Esophagus (tissue), 2 donors: ENCODE data around the gene IFIT5. TPM values are rescaled to one million over a fixed set of nuclear protein-coding genes. Genes with fewer than 3 reads are reported as not detected.
"Not testable (repeated sequence)": the region's sequence is repeated elsewhere in the genome, so short reads cannot be mapped to it uniquely, and the experiment has no call there.

ENCODE experiments used
- H3K27ac ChIP-seq, 2 donors: one replicate each; pipeline ENCODE4 v1.5.1; 2013; ENCODE audit warnings: low read depth in 2 of 2, mild to moderate bottlenecking in 2 of 2, inconsistent platforms in 1 of 2, low read length in 1 of 2, moderate library complexity in 1 of 2
- H3K27me3 ChIP-seq, 2 donors: one replicate each; pipeline ENCODE4 v1.6.1; 2013; ENCODE audit warnings: low read length in 2 of 2, control low read depth in 1 of 2, mild to moderate bottlenecking in 1 of 2; ENCODE audit not compliant: insufficient read depth in 2 of 2, control insufficient read depth in 1 of 2
- H3K36me3 ChIP-seq, 2 donors: one replicate each; pipeline ENCODE4 v1.6.1; 2013; ENCODE audit warnings: low read length in 1 of 2; ENCODE audit not compliant: control insufficient read depth in 2 of 2, insufficient read depth in 2 of 2
- H3K4me1 ChIP-seq, 2 donors: one replicate each; pipeline ENCODE4 v1.6.1; 2013; ENCODE audit warnings: low read length in 1 of 2; ENCODE audit not compliant: control insufficient read depth in 2 of 2, insufficient read depth in 2 of 2
- H3K4me3 ChIP-seq, 2 donors: one replicate each; pipeline ENCODE4 v1.5.1; 2013; ENCODE audit warnings: low read length in 2 of 2, mild to moderate bottlenecking in 2 of 2, low read depth in 1 of 2, moderate library complexity in 1 of 2
- H3K9me3 ChIP-seq, 2 donors: one replicate each; pipeline ENCODE4 v1.6.1; 2013; ENCODE audit warnings: mild to moderate bottlenecking in 2 of 2, low read depth in 1 of 2, low read length in 1 of 2, moderate library complexity in 1 of 2; ENCODE audit not compliant: control insufficient read depth in 2 of 2, insufficient read depth in 1 of 2
- WGBS, 2 donors: extraction: QIAGEN DNeasy Blood & Tissue Kit; methylation state at CpG; one replicate each; pipeline ENCODE4 v1.1.7; 2013; 5-methylcytosine and 5-hydroxymethylcytosine counted together
- polyA plus RNA-seq, 2 donors: library from polyadenylated mRNA; stranded (reverse); fragments of 200-250 nt; gene quantifications; one replicate each; pipeline ENCODE4 v1.2.3, GENCODE V29; 2013
- donor health status: healthy with polysubstance abuse.
- donor health status: Bipolar disorder and iron deficiency.

IFIT5 gene
- polyA plus RNA-seq, 2 donors, result 3.4 to 4.8 TPM

DNA sequence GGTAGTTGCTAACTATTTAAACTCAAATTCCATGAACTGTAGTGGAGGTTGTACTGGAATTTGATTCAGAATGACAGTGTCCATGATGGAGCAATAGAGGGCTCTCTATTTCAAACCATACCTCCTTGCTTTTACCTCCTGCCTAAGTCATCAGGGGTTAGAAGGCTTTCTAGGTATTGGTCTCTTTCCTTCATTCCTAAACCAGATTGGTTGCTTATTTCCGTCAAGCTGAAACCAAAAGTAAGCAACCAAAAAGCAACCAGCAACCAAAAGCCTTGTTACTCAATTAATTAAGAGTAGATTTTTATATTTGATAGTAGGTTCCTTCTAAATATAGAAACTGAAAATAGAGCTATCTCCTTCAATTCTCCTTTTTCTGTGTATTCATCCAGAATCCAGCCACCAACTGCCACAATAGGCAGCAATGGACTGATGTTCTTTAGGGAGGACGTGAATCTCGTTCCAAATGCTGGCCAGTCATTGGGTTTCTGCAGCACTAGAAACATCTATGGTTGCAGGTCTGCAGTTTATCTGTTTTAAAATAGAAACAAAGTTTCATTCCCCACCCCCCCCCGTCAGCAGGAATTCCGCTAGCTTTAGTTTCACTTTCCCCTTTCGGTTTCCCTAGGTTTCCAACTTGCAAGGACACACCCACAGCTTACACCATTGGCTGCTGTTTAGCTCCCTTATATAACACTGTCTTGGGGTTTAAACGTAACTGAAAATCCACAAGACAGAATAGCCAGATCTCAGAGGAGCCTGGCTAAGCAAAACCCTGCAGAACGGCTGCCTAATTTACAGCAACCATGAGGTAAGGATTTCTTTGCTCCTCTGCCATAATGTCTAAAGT, 22.2 kb upstream of the IFIT5 start, which contains the start of gene IFIT1:
Gene IFIT1, plus strand, starts transcription at position 717 of the 850 bp plus-strand sequence. Its CDS starts 90 bp downstream, at position 807.
- Histone ChIP-seq H3K36me3 (no peaks in the 10 kb centered on the region), H3K4me1 (no peaks in the 10 kb centered on the region), H3K9me3 (no peaks in the 10 kb centered on the region), H3K27ac (peak within 1 kb of the TSS; percentile 81 to 86), H3K4me3 (peak within 1 kb of the TSS; percentile 56 to 79), H3K27me3 (no peaks in the 10 kb centered on the region)
- 1% methylated on average over 8 of the region's 8 CpGs for WGBS, 2 donors

DNA sequence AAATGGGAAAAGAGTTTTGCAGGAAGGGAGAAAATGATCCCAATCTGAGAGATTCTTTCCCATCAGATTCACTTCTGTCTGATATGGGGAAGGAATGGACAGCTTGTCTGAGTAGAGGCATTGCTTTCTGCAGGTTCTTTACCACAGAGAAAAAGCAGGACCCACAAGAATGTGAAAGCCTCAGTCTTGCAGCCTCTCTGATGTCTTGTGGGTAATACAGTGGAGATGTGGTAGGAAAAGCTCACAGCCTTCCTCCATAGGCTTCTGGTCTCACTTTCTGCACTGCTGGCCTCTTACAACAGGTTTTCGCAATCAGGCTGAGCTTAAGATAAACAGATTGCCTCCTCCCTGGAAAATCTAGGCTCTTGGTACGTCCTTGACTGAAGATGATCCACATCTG, 21.4 kb upstream of the IFIT5 start:
- Histone ChIP-seq H3K4me1 (no peaks in the 10 kb centered on the region), H3K27ac (peak overlapping the region; percentile 47 to 58), H3K36me3 (no peaks in the 10 kb centered on the region), H3K9me3 (no peaks in the 10 kb centered on the region), H3K27me3 (no peaks in the 10 kb centered on the region), H3K4me3 (peak overlapping the region in 1 of 2 donors; percentile 79)
- WGBS, 2 donors, result 10 to 25% methylated on average over 2 of the region's 2 CpGs

DNA sequence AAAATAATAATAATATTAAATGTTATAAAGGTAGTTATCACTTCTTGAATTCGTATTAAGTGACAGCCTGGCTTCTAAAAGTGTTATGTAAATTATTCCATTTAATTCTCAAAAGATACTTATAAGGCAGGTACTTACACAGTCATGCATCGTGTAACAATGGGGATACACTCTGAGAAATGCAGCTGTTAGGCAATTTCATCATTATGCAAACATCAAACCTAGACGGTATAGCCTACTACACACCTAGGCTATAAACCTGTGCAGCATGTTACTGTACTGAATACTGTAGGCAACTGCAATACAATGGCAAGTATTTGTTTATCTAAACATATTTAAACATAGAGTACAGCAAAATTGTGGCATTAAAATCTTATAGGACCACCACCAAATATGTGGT, 20.5 kb upstream of the IFIT5 start:
- WGBS, 2 donors, result 26 to 32% methylated on average over 3 of the region's 3 CpGs
- H3K27me3 ChIP-seq, result no peaks in the 10 kb centered on the region
- H3K27ac ChIP-seq, result no peak overlapping the region
- no peaks in the 10 kb centered on the region for H3K9me3 ChIP-seq
- no peaks in the 10 kb centered on the region for H3K36me3 ChIP-seq
- no peaks in the 10 kb centered on the region for H3K4me1 ChIP-seq
- no peak overlapping the region for H3K4me3 ChIP-seq

GRCh38 chr10:89395141-89395540, 19.2 kb upstream of the IFIT5 start:
- Histone ChIP-seq H3K27ac (no peak overlapping the region), H3K36me3 (no peaks in the 10 kb centered on the region), H3K27me3 (no peaks in the 10 kb centered on the region), H3K4me1 (no peaks in the 10 kb centered on the region), H3K4me3 (no peak overlapping the region), H3K9me3 (no peaks in the 10 kb centered on the region)
- 93 to 96% methylated on average over 2 of the region's 2 CpGs for WGBS, 2 donors

GRCh38 chr10:89398003-89398749, 16.2 kb upstream of the IFIT5 start:
- Histone ChIP-seq H3K27ac (no peak overlapping the region), H3K4me1 (no peaks in the 10 kb centered on the region), H3K36me3 (no peaks in the 10 kb centered on the region), H3K27me3 (no peaks in the 10 kb centered on the region), H3K9me3 (no peaks in the 10 kb centered on the region), H3K4me3 (no peak overlapping the region)
- 75 to 76% methylated on average over 5 of the region's 5 CpGs for WGBS, 2 donors

GRCh38 chr10:89399956-89400355, 14.4 kb upstream of the IFIT5 start:
- Histone ChIP-seq H3K4me3 (no peak overlapping the region), H3K4me1 (no peaks in the 10 kb centered on the region), H3K27me3 (no peaks in the 10 kb centered on the region), H3K36me3 (no peaks in the 10 kb centered on the region), H3K27ac (no peak overlapping the region), H3K9me3 (no peaks in the 10 kb centered on the region)
- 80 to 85% methylated on average over 1 of the region's 1 CpG for WGBS, 2 donors

GRCh38 chr10:89403043-89403442, 11.3 kb upstream of the IFIT5 start:
- 86 to 94% methylated on average over 2 of the region's 2 CpGs for WGBS, 2 donors
- no peak overlapping the region for H3K27ac ChIP-seq
- H3K36me3 ChIP-seq, result no peaks in the 10 kb centered on the region
- no peaks in the 10 kb centered on the region for H3K4me1 ChIP-seq
- H3K9me3 ChIP-seq, result no peaks in the 10 kb centered on the region
- no peaks in the 10 kb centered on the region for H3K27me3 ChIP-seq
- H3K4me3 ChIP-seq, result no peak overlapping the region

GRCh38 chr10:89404104-89405047, 10.0 kb upstream of the IFIT5 start:
- H3K36me3 ChIP-seq, result no peaks in the 10 kb centered on the region
- no peaks in the 10 kb centered on the region for H3K9me3 ChIP-seq
- WGBS, 2 donors, result 87 to 89% methylated on average over 11 of the region's 11 CpGs
- no peaks in the 10 kb centered on the region for H3K27me3 ChIP-seq
- no peak overlapping the region for H3K4me3 ChIP-seq
- H3K27ac ChIP-seq, result no peak overlapping the region
- no peaks in the 10 kb centered on the region for H3K4me1 ChIP-seq

DNA sequence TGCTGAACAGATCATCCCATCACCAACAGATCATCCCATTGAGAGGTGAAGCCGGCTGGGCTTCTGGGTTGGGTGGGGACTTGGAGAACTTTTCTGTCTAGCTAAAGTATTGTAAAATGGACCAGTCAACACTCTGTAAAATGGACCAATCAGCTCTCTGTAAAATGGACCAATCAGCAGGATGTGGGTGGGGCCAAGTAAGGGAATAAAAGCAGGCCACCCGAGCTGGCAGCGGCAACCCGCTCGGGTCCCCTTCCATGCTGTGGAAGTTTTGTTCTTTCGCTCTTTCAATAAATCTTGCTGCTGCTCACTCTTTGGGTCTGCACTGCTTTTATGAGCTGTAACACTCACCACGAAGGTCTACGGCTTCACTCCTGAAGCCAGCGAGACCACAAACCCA, 8.2 kb upstream of the IFIT5 start:
- not testable (repeated sequence) for H3K4me1 ChIP-seq, H3K27ac ChIP-seq, H3K9me3 ChIP-seq, H3K27me3 ChIP-seq, H3K36me3 ChIP-seq, H3K4me3 ChIP-seq
- WGBS, 2 donors, result 93 to 95% methylated on average over 9 of the region's 9 CpGs
